ENCODE data around the gene DAD1. TPM values are rescaled to one million over a fixed set of nuclear protein-coding genes. Genes with fewer than 3 reads are reported as not detected.

Gene DAD1
- total and polyA plus RNA-seq, 2 of the 8 experiments (the other 6 are each of a cell fraction or from before 2014, with no cell fraction given): 131 to 440 TPM

GRCh38 chr14:22598896-22599244 lies 9.8 kb upstream of the DAD1 start (continued):
- TF ChIP-seq ATF3 (IDR thresholded peaks at IDR 0.05; ENCODE audit: insufficient read depth, low read depth, low read length): no peak
- no peak for TF ChIP-seq SRF (IDR thresholded peaks at IDR 0.05; ENCODE audit: low read depth, low read length)
- no peak for TF ChIP-seq POU5F1 (IDR thresholded peaks at IDR 0.05; ENCODE audit: low read depth, low read length)
- TF ChIP-seq RAD21 (IDR thresholded peaks at IDR 0.05 in 1 of 2, conservative IDR thresholded peaks at IDR 0.05 in 1 of 2; ENCODE audit: low read depth in 2 of 2, low read length in 2 of 2): 0 out of 4 replicates have a peak, but pooled peaks of 1 of the 2 experiments have one; percentile 1
- TF ChIP-seq MAFK (IDR thresholded peaks at IDR 0.05; ENCODE audit: low read depth, low read length): peak; percentile 75; the same call in 1 of the 2 replicates
- TF ChIP-seq CTCF (IDR thresholded peaks at IDR 0.05; ENCODE audit: control extremely low read depth in 1 of 3, insufficient read depth in 1 of 3, low read depth in 1 of 3, low read length in 3 of 3): peak in 2 of 3 experiments; percentile 6 to 43; a peak in 1 of 4 replicates
- TF ChIP-seq SP2 (IDR thresholded peaks at IDR 0.05; ENCODE audit: low read length): no peak
- TF ChIP-seq ZNF274 (IDR thresholded peaks at IDR 0.05; ENCODE audit: borderline replicate concordance, extremely low read depth, low read length): no peak
- no peak for TF ChIP-seq SIX5 (IDR thresholded peaks at IDR 0.05; ENCODE audit: low read depth, low read length)
- TF ChIP-seq EGR1 (IDR thresholded peaks at IDR 0.05; ENCODE audit: borderline replicate concordance, low read depth, low read length): no peak
- no peak for TF ChIP-seq CHD2 (IDR thresholded peaks at IDR 0.05; ENCODE audit: low read length)
- no peak for TF ChIP-seq YY1 (IDR thresholded peaks at IDR 0.05; ENCODE audit: low read depth, low read length)
